Renal pelvis (tissue), 4 donors: ENCODE measurements around the gene TK2. TPM values are rescaled to one million over a fixed set of nuclear protein-coding genes. Genes with fewer than 3 reads are reported as not detected.

Source experiments
- DNase-seq: peaks from one replicate; pipeline ENCODE4 v3.0.0-alpha.2; 2013
- polyA plus RNA-seq, 3 donors: library from polyadenylated mRNA; unstranded; fragments of 120-200 nt; gene quantifications; one replicate each; pipeline ENCODE4 v1.2.1, GENCODE V29; 2013; ENCODE audit not compliant: insufficient read length in 3 of 3

The TK2 gene
- polyA plus RNA-seq, 3 donors, result 33.5 to 37.8 (median 36.4) TPM

DNA sequence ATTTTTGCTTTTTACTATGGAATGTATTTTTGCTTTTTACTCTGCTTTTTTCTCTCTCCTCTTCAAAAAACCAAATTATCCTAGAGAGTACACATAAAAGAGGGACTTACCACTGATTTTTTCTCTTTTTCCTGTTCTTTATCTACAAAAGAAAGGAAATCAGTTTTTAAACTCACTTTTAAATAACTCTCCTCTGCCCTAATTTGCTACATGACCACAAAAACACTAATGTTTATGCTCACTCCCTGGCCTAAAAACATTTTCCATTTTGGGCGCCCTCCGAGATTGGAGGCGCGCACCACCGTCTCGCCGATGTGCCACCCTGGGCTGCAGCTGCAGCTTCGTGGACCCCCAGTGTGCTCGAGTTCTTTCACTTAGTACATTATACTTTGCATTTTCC is 1.1 kb downstream of the TK2 start:
- no peak for DNase-seq

DNA sequence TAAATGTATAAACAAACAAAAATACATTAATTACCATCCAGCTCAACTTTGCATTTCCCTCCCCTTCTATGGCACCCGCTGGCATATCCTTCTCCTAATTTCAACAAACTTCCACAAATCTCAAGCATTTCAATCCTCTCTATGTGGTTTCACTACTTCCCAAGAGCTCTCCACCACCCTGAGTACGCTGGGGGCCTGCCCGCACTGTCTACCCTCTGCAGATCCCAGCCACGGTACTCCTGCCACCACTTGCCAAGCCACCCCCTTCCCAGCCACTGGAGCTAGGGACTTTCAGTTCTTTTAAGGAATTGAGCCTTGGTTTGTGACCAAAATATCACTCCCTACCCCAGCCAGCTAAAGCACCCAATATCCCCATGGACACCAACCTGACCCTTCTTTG is 1.9 kb downstream of the TK2 start:
- DNase-seq, result no peak

DNA sequence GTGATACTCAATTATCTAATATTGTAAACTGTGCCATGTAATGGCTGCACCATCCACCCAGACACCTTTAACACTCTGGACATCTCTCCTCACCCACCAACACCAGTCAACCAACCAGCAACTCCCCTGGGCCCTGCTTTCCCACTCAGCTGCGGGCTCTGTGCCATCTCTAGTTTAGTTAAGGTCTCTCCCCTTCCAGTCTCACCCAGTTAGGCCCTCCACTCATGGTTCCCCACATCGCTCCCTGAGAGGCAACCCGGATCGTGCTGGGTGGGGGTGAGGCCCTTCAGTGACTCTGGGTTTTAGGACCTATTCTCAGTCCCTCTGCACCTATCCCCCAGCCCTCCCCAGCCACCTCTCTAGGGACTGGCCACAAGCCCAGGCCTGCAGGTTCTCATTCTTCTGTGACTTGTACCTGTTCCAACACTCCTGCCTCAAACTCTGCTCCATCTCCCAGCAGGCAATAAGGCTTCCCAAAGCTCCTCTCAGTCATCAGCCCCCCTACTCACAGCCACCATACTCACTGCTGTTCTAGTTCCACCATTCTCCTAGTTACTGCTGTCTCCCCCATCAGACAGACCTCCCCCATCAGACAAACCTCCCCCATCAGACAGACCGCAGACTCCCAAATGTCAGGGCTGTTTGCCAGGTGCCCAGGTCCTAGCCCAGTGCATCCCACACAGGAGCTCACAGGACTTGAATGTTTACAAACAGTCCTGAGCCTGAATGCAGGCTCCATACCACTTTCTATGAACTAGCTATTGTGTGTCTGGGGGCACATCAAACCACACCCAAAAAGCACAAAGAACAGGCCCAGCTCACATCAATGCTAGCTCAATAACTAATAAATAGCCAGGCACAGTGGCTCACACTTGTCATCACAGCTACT is 2.6 kb downstream of the TK2 start:
- no peak for DNase-seq

DNA sequence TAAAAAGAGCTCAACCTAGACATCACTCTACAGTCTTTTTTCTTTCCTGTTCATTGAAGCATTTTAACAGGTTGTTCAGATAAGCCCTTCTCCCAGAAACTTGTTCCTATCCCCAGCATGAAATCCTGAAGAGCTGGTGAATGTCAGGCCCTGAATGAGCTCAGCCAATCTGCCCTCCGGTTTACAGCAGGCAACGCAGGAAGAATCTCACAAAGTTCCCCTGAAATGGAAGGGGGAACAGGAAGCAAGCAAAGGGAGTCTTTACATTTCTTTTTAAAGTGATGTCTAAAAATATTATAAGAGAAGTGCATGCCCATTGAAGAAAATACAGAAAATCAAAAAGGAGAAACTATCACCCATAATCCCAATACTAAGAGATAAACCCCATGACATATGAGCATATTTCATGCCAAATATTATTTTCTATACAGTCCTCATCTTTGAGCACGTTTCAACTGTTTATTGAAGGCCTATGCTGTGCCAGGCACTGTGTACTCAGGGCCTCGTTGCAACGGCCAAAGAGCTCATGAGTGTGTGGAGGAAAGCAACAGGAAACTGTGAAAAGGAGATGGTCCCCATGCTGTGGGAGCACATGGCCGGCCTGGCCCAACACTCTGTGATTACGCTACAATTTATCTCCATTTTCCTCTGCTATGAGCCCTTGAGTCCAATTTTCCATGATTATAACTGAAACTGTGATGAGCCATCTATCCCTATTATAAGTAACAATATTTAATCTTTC is 5.7 kb downstream of the TK2 start:
- no peak for DNase-seq

DNA sequence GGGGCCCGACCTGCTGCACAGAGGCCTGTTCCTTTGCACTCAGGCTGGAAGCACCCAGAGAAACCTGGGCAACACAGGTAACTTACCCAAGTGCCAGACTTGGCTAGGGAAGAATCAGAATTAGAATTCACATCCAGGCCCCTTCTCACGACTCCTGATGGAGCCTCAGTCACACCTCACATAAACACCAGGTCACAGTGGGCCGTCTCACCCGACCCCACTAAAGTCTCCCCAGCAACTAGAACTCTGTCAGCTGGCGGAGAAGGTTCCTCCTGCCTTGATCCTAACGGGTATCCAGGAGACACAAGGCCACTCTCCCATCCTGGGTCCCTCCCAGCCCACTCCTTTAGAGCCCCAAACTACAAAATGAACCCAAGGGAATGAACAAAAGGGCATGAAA is 6.4 kb downstream of the TK2 start:
- DNase-seq, result no peak

DNA sequence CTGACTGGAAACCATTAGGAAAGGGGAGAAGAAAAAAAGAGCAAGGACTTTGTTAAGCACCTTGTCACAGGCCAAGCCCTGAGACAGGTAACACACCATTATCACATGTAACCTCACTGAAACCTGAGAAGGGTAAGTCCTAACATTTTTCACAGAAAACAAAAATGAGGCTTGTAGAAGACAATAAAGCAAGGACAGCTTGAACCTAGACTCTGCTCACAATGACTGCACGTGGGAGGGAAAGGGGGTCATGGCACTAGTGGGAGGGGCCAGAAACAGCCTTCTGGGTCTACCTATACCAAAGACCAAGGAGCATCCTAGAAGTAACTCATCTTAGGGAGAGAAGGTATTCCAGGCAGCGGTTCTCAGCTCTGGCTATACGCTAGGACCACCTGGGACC is 7.5 kb downstream of the TK2 start:
- no peak for DNase-seq

DNA sequence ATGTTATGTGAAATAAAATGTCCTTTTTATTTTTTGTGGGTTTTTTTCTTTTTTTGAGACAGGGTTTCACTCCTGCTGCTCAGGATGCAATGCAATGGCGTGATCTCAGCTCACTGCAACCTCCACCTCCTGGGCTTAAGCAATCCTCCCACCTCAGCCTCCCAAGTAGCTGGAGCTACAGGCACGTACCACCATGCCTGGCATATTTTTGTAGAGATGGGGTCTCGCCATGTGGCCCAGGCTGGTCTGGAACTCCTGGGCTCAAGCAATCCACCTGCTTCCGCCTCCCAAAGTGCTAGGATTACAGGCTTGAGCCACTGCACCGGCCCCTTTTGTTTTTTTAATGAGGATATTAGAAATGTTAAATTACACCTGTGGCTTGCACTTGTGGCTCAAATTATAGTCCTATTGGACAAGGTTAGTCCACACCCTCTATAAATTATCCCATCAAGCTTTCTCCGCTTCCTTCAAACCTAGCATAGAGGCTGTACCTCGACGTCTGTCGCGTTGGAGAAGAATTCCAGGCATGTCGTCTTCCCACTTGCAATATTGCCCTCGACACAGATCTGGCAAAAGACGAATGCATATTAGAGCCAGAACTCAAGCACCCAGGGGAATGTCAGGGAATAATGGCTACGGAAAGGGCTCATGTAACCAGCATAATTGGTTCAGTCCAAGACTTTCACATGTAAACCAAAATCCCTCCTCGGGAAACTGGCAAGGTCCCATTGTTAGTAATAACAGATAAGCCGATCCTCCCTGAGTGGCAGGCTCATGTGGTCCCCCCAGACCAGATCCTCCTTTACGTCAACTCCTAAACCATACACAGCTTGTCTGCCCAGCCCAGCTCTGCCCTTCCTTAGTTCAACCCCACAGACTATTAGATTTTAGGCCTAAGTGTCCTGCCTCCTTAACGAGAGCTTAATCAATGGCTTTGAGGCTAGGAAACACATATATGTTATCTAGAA is 8.2 kb downstream of the TK2 start:
- DNase-seq, result no peak

DNA sequence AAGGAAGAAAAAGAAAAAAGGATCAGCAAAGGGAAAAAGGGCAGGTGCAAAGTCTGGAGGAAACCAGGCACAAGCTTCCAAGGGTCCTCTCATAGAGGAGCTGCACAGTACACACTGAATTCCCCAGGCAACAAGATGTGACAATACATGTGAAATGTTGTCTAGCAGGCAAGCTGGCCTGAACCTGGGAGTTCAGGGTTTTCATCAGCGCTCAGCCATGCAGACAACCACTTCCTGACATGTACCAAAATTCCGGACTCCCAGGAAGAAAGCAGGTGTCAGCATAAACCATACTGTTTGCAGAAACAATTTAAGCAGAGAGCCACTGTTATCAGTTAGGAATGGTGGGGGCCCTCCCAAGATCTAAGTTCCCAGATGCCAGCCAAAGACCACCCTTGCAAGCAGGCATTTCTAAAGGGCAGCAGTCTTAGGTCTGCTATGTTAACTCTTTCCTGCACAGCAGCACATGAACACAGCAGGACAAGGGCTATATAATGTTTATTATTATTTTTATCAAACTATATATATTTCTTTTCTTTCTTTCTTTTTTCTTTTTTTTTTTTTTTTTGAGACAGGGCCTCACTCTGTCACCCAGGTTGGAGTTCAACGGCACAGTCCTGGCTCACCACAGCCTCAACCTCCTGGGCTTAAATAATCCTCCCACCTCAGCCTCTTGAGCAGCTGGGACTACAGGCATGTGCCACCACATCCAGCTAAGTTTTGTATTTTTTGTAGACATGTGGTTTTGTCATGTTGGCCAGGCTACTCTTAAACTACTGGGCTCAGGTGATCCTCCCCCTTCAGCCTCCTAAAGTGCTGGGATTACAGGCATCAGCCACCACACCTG is 10.1 kb downstream of the TK2 start:
- peak; percentile 53 for DNase-seq

DNA sequence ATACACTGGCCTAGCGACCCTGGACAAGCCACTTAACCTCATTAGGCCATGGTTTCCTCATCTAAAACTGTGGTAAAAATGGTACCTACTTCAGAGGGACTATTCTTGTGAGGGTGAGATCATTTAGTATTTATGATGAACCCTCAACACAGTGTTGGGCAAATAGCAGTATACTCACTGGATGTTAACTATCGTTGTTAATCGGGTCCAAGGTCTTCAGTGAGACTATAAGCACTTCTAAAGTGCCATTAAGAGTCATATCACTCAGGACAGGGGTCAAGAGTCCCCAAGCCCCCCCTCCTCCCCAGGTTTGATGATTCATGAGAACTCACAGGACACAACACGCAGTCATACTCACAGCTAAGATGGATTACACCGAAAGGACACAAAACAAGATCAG is 11.0 kb downstream of the TK2 start:
- no peak for DNase-seq

DNA sequence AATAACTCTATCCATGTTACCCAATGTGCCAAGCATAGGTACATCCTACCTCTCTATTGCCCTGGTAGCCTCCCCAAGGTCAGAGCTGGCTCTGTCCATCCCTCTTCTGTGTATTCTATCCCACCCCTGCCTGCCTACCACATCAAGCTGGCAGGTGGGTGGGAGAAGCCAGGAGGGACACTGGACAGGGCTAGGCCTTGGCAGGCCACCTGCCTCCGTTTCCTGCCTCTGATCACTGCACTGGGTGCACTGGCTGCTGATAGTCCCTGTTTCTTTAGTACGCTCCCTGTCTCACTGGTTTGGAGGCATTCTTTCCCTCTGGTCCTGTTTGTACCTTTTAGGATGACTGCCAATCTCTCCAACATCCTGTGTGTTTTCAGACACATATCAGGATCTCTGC is 12.7 kb downstream of the TK2 start:
- DNase-seq, result no peak

DNA sequence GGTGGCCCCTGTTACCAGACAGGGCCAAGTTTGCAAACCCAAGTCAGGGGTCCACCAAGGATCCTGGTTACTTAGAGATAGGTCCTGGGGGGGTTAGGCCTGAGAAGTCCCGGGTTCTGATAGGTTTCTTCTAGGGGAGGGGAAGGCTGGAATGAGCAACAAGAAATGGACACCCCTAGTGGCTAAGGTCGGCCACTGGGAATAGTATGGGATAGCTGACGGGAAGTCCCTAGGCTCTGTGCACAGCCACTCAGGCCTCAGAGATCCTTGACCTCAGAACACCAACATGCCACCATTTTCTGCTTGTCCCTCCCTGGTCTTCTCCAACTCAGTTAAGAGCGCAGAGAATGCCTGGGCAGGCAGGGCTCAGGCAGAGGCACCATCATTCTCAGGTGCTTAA is 13.4 kb downstream of the TK2 start:
- no peak for DNase-seq

DNA sequence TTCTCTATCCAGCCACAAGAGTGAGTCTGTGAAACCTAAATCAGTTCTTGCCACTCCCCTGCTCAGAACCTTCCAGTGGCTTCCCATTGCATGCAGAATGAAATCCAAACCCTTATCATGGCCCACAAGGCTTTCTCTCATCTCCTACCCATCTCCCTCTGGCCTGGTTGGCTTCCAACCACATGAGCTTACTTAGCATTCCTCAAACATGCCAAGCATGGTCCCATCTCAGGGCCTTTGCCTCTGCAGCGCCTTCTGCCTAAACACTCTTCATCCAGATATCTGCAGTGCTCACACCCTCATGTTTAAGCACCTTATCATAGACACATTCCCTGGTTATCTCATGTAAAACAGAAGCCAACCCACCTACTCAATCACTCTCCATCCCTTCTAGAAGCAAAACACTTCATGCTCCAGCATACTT is 15.5 kb downstream of the TK2 start:
- no peak for DNase-seq

DNA sequence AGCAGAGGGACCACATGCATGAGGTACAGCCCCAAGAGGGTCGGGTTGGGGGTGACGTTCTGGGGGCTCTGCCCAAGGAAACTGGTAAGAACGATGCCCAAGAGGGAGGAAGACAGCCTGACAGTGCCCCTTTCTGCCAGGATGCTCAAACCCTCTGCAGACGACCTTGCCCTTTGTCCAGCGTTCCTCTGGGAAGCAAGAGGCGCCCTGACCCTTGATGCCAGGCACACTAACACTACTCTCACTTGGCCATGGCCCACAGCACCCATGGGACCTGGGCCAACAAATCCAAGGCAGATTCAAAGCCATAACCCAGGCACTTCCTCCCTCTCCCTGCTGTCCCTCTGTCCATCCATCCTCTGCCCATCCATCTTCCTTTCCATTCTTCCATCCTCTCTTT is 20.4 kb downstream of the TK2 start:
- no peak for DNase-seq

DNA sequence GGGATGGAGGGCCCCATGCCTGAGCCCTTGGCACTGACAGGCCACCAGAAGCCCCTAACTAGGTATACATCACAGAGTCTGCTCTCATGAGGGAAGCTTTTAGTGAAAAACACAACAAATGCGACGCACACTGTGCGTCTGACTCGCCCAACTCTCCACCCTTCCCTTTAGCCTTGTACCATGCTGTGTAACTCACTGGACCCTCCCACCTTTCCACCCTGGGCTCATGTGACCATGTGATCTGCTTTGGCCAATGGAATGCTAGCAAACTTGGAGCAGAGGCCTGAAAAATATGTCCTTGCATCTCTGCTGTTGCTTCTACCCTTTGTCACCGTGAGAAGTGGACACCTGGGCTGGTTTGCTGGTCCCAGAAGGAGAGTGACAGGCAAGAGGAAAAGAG is 21.6 kb downstream of the TK2 start:
- no peak for DNase-seq

DNA sequence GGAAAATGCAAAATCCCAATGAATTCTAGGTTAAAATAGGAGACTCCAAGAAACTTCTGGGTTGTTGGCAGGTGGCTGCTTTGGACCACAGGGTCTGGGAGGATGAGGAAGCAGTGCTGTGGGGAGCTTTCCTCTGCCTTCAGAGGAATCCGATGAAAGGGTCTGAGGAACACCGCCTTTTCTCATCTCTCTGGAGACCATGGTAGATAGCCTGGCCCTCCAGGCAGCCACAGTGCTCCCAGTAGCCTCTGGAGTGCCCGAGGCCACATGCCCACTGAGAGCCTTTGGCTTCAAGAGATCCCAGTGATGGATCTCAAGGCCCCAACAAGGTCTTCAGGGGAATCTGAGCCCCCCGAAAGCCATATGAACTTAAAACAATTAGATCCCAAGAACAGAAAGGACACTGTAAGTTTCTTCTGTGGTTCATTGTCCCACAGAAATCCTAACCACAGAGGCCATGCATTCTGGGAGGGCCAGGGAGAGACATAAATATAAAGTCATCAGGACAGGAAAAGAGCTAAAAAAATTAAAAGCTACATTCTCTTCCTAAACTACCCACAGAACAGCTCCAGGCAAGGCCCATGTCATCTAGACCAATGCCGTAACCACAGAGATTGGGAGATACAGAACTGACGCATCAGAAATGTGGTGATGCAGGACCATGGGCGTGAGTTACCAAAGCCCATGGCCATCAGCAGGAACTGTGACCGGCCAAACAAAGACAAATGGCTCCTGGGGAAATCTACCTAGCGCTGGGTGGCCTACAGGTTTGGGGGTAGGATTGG is 24.3 kb downstream of the TK2 start:
- no peak for DNase-seq

DNA sequence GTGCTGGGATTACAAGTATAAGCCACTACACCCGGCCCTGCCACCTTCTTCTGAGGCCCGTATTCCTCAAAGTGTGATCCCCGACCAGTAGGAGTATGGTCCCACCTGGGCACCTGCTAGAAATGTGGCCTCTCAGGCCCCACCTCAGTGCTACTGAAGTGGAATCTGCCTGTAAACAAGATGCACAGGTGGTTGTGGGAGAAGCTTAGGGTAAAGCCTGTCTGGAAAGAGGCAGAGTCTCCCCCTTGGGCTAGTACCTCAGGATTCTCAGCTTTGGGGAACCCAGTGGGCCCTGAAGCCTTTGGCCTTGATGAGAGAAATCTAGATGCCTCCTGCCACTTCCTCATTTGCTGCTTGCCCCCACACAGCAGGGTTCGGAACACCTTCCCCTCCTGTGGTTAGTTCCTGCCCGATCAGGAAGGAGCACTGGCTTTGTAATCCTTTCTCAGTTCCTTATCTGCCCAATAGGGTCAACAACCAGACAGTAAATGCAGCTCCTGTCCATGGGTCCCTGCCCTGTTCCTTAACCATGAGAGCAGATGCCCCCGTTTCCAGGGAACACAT is 25.2 kb downstream of the TK2 start:
- DNase-seq, result no peak

DNA sequence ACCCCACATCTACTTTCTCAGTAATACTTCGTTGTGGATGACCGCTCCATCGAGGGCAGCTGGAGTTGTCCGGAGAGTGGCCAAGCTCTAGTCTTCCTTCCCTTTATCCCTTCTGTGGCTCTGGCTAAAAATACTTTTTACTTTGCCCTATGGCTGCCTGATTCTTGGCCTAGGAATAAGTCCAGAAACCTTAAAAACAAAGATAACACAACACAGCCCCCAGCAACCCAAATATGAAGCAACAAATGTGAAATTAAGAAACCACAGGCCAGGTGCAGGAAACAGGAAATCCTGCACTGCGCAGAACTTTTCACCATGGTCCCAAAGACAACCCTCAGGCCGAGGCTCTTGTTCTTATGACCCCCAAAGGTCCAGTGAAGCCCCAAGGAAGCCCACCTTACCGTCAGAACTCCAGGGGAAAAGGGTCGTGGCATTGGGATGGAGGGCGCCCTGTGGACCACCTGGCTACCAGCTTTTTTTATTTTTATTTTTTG is 26.0 kb downstream of the TK2 start:
- DNase-seq, result no peak

DNA sequence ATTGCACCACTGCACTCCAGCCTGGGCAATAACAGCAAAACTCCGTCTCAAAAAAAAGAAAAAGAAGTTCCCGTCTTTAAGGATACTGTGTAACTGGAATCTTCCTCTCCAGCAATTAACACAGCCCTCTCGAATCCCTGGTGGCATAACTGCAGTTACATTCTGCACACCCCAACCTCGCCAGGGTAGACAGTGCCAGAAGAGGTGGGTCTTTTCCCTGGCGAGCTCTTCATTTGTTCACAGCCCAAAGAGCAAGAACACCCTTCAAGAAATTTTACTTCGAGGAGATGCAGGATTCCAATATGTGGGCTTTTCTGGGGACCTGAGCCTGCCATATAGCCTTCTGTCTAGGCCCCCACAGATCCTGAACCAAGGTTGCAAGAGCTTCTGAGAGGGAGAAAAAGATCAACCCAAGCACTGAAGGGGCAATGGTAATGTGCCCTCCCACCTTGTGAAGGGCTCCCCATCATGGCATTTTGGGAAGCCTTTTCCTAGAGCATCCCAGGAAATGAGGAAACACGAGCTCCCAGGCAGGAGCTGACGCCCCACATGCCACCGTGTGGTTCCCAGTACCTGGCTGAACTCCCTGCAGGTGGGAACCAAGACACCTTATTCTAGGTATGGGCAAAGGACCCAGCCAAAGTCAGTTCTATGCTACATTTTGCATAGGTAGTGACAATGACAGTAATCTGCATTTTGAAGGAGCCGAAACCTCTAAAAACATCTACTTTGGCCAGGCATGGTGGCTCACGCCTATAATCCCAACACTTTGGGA is 26.9 kb downstream of the TK2 start:
- no peak for DNase-seq
